Lung (tissue), 12 donors: ENCODE data around the gene CFB. TPM values are rescaled to one million over a fixed set of nuclear protein-coding genes. Genes with fewer than 3 reads are reported as not detected.
A peak's percentile ranks its signal among the peaks of the same experiment; 100 is the strongest.
"Not testable (repeated sequence)": the region's sequence is repeated elsewhere in the genome, so short reads cannot be mapped to it uniquely, and the experiment has no call there.

Source experiments
- ATAC-seq: fragments of 200-7000 bp; cut with Tn5 transposase; one replicate; pipeline ENCODE4 v1.9.1; 2020; ENCODE audit warnings: moderate number of reproducible peaks; ENCODE audit not compliant: insufficient read depth, low FRiP score
- DNase-seq, 3 donors: peaks; one replicate each; pipeline ENCODE4 v3.0.0-alpha.2; 2013 to 2017
- H3K27ac ChIP-seq, 2 donors: one replicate each; pipeline ENCODE4 v1.5.1; 2013; ENCODE audit warnings: mild to moderate bottlenecking in 2 of 2, moderate library complexity in 2 of 2, control low read depth in 1 of 2, inconsistent platforms in 1 of 2, low read depth in 1 of 2, low read length in 1 of 2
- H3K27me3 ChIP-seq, 3 donors: one replicate each; pipeline ENCODE4 v1.5.1; 2013; ENCODE audit warnings: low read length in 2 of 3; ENCODE audit not compliant: control insufficient read depth in 3 of 3, insufficient read depth in 3 of 3
- H3K36me3 ChIP-seq, 4 donors: one replicate each; pipeline ENCODE4 v1.5.1; 2013; ENCODE audit warnings: low read length in 4 of 4, mild to moderate bottlenecking in 1 of 4, moderate library complexity in 1 of 4; ENCODE audit not compliant: control insufficient read depth in 4 of 4, insufficient read depth in 4 of 4
- H3K4me1 ChIP-seq, 5 donors: one replicate each; pipeline ENCODE4 v1.5.1; 2013; ENCODE audit warnings: low read length in 5 of 5, mild to moderate bottlenecking in 2 of 5, moderate library complexity in 1 of 5; ENCODE audit not compliant: control insufficient read depth in 5 of 5, insufficient read depth in 5 of 5
- H3K4me3 ChIP-seq: one replicate; pipeline ENCODE4 v1.5.1; 2013; ENCODE audit warnings: mild to moderate bottlenecking, control low read depth, moderate library complexity
- H3K9ac ChIP-seq, 2 donors: one replicate each; pipeline ENCODE4 v1.5.1; 2013; ENCODE audit warnings: low read length in 2 of 2, control low read depth in 1 of 2; ENCODE audit not compliant: insufficient read depth in 1 of 2
- H3K9me3 ChIP-seq, 4 donors: one replicate each; pipeline ENCODE4 v1.5.1; 2013; ENCODE audit warnings: low read length in 3 of 4, mild to moderate bottlenecking in 1 of 4, moderate library complexity in 1 of 4; ENCODE audit not compliant: control insufficient read depth in 4 of 4, insufficient read depth in 3 of 4
- CTCF ChIP-seq: IDR thresholded peaks from 2 replicates; pipeline ENCODE4 v1.5.1; 2012; ENCODE audit warnings: mild to moderate bottlenecking; ENCODE audit errors: control extremely low read depth, extremely low read depth
- WGBS, 2 donors: extraction: QIAGEN DNeasy Blood & Tissue Kit; methylation state at CpG; one replicate each; pipeline ENCODE4 v1.1.7; 2013; 5-methylcytosine and 5-hydroxymethylcytosine counted together
- polyA plus RNA-seq, 2 donors: library from polyadenylated mRNA; stranded (reverse); fragments of 200-250 nt; gene quantifications; one replicate each; pipeline ENCODE4 v1.2.1, GENCODE V29; 2013
- total RNA-seq, 2 donors: library from RNA; depleted of rRNA in 1 of 2; stranded (reverse); fragments of >200 nt in 1 of 2; gene quantifications; one replicate each; pipeline ENCODE4 v1.2.1, GENCODE V29; 2014 to 2021
- donor health status: control.
- donor health status: control.
- donor health status: Bipolar disorder and iron deficiency.
- donor health status: healthy.
- donor health status: DM: yes; HTN: yes; CAD: no.

Gene CFB
- total and polyA plus RNA-seq, 4 donors = 173 to 297 (median 234) TPM

GRCh38 chr6:31908791-31909190 lies 37.1 kb upstream of the CFB start:
- no peaks in the 10 kb centered on the region for H3K36me3 ChIP-seq
- DNase-seq = peak in 1 of 3 donors; percentile 31
- no peak overlapping the region for H3K9ac ChIP-seq
- H3K4me1 ChIP-seq = peaks cover 0 to 10% (median 0%) of the 10 kb centered on the region in 5 donors
- no peak for TF ChIP-seq CTCF
- no peak overlapping the region for H3K27ac ChIP-seq
- H3K27me3 ChIP-seq = peaks cover 0 to 3% (median 3%) of the 10 kb centered on the region in 3 donors
- no peak for ATAC-seq
- H3K4me3 ChIP-seq = no peak overlapping the region
- 40 to 67% methylated on average over 4 of the region's 4 CpGs for WGBS, 2 donors
- H3K9me3 ChIP-seq = no peaks in the 10 kb centered on the region

- not testable (repeated sequence) for H3K9ac ChIP-seq, ATAC-seq, H3K36me3 ChIP-seq, H3K27ac ChIP-seq, H3K4me3 ChIP-seq, DNase-seq, H3K4me1 ChIP-seq, H3K27me3 ChIP-seq, H3K9me3 ChIP-seq
- WGBS, 2 donors = 82 to 88% methylated on average over 7 of the region's 7 CpGs
Observed at GRCh38 chr6:31909298-31909697, 36.6 kb upstream of the CFB start.

- TF ChIP-seq CTCF = no peak
- no peaks in the 10 kb centered on the region for H3K9me3 ChIP-seq
- no peak for DNase-seq
- 82 to 88% methylated on average over 11 of the region's 11 CpGs for WGBS, 2 donors
- H3K4me1 ChIP-seq = peaks cover 0 to 3% (median 0%) of the 10 kb centered on the region in 5 donors
- H3K9ac ChIP-seq = no peak overlapping the region
- no peak overlapping the region for H3K27ac ChIP-seq
- ATAC-seq = no peak
- H3K27me3 ChIP-seq = no peaks in the 10 kb centered on the region
- no peak overlapping the region for H3K4me3 ChIP-seq
- no peaks in the 10 kb centered on the region for H3K36me3 ChIP-seq
Observed at GRCh38 chr6:31911826-31912585, 33.9 kb upstream of the CFB start.

- no peak for ATAC-seq
- DNase-seq = no peak
- no peak for TF ChIP-seq CTCF
- no peaks in the 10 kb centered on the region for H3K27me3 ChIP-seq
- peaks cover 0 to 1% (median 0%) of the 10 kb centered on the region in 5 donors for H3K4me1 ChIP-seq
- no peak overlapping the region for H3K9ac ChIP-seq
- H3K9me3 ChIP-seq = no peaks in the 10 kb centered on the region
- no peaks in the 10 kb centered on the region for H3K36me3 ChIP-seq
- no peak overlapping the region for H3K4me3 ChIP-seq
- H3K27ac ChIP-seq = no peak overlapping the region
Observed at GRCh38 chr6:31915351-31915750, 30.5 kb upstream of the CFB start.
